Memory B cell (primary cell): ENCODE results near the gene PIN1.

ENCODE experiments used
- ATAC-seq: fragments of 150-1000 bp; cut with Tn5 transposase; 2 replicates; pipeline ENCODE4 v1.10.0; 2021; ENCODE audit warnings: low read depth, mild to moderate bottlenecking, moderate library complexity
- DNase-seq, 2 donors: peaks; one replicate each; pipeline ENCODE4 v3.0.0; 2022; ENCODE audit warnings: low spot score in 2 of 2
- H3K27ac Mint-ChIP-seq: one replicate; pipeline ENCODE4 v1.8.0; 2022; ENCODE audit warnings: mild to moderate bottlenecking, moderate library complexity, mixed read lengths
- H3K27me3 Mint-ChIP-seq: one replicate; pipeline ENCODE4 v1.8.0; 2022; ENCODE audit warnings: mixed read lengths
- H3K36me3 Mint-ChIP-seq: one replicate; pipeline ENCODE4 v1.8.0; 2022; ENCODE audit warnings: mild to moderate bottlenecking, mixed read lengths
- H3K4me1 Mint-ChIP-seq: one replicate; pipeline ENCODE4 v1.8.0; 2022; ENCODE audit warnings: mixed read lengths
- H3K4me3 Mint-ChIP-seq: one replicate; pipeline ENCODE4 v1.8.0; 2022; ENCODE audit warnings: mild to moderate bottlenecking, moderate library complexity, mixed read lengths
- H3K9me3 Mint-ChIP-seq: one replicate; pipeline ENCODE4 v1.8.0; 2022; ENCODE audit warnings: mixed read lengths

The PIN1 gene

DNA sequence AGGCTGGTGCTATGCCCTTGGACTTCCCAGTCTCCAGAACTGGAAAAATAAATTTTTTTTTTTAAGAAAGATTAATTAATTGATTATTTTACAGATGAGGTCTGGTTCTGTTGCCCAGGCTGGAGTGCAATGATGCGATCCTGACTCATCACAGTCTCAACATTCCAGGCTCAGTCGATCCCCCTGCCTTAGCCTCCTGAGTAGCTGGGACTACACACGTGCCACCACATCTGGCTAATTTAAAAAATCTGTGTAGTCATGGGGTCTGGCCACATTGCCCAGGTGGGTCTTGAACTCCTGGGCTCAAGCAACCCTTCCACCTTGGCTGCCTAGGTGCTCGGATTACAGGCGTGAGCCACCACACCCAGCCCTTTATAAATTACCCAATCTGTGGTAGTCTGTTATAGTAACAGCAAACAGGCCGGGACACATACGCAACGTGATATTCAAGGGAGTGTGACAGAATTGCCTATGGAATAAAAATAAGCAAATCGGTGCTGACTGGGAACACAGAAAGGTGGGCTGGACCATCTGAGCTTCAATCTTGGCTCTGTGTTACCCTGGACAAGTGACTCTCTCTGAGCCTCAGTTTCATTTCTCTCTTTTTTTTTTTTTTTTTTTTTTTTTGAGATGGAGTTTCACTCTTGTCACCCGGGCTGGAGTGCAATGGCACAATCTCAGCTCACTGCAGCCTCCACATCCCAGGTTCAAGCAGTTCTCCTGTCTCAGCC is 42.8 kb downstream of the PIN1 start:
- H3K4me1 Mint-ChIP-seq, result peaks cover 2% of the 10 kb centered on the region
- H3K27me3 Mint-ChIP-seq, result peaks cover 8% of the 10 kb centered on the region

DNA sequence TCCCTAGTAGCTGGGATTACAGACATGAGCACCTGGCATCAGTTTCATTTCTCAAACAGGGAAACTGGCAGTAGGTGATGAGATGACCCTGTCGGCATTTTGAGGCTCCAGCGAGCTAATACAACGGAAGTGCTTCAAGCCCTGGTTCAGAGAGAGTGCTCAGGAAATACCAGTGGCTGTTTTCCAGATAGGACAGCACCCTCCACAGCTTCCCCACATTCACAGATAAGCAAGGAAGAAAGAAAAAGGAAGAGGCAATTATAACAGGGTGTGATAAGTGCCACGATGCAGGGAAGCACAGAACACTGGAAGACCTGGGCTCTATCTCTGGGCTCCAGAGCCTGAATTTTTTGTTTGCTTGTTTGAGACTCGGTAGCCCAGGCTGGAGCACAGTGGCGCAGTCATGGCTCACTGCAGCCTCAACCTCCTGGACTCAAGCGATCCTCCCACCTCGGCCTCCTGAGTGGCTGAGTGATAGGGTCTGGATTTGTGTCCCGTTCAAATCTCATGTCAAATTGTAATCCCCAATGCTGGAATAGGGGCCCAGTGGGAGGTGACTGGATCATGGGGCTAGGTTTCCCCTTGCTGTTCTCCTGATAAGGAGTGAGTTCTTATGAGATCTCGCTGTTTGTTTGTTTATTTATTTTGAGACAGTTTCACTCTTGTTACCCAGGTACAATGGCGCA is 43.5 kb downstream of the PIN1 start:
- no peak overlapping the region for H3K27ac Mint-ChIP-seq
- DNase-seq, result no peak

More for the DNA sequence above, 42.8 kb downstream of the PIN1 start:
- Mint-ChIP-seq H3K27ac (no peak overlapping the region), H3K4me3 (peak overlapping the region; percentile 46), H3K9me3 (no peaks in the 10 kb centered on the region), H3K36me3 (no peaks in the 10 kb centered on the region)
- ATAC-seq (no peak), DNase-seq (no peak)

DNA sequence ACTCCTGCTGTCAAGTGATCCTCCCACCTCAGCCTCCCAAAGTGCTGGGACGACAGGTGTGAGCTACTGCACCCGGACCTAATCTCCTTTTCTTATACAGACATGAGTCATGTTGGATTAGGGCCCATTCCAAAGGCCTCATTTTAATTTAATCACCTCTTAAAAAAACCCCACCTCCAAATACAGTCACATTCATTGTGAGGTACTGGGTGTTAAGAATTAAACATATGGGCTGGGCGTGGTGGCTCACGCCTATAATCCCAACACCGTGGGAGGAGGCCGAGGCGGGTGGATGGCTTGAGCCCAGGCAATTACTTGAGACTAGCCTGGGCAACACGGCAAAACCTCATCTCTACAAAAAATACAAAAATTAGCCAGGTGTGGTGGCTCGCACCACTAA is 46.6 kb downstream of the PIN1 start:
- Mint-ChIP-seq H3K9me3 (no peaks in the 10 kb centered on the region), H3K4me3 (no peak overlapping the region), H3K27me3 (peaks cover 12% of the 10 kb centered on the region), H3K36me3 (no peaks in the 10 kb centered on the region), H3K4me1 (peaks cover 2% of the 10 kb centered on the region), H3K27ac (no peak overlapping the region)
- ATAC-seq (no peak), DNase-seq (no peak)

More for the DNA sequence above, 43.5 kb downstream of the PIN1 start:
- no peaks in the 10 kb centered on the region for H3K9me3 Mint-ChIP-seq
- peak overlapping the region; percentile 46 for H3K4me3 Mint-ChIP-seq
- peaks cover 11% of the 10 kb centered on the region for H3K27me3 Mint-ChIP-seq
- no peaks in the 10 kb centered on the region for H3K36me3 Mint-ChIP-seq
- peaks cover 2% of the 10 kb centered on the region for H3K4me1 Mint-ChIP-seq
- ATAC-seq, result no peak

DNA sequence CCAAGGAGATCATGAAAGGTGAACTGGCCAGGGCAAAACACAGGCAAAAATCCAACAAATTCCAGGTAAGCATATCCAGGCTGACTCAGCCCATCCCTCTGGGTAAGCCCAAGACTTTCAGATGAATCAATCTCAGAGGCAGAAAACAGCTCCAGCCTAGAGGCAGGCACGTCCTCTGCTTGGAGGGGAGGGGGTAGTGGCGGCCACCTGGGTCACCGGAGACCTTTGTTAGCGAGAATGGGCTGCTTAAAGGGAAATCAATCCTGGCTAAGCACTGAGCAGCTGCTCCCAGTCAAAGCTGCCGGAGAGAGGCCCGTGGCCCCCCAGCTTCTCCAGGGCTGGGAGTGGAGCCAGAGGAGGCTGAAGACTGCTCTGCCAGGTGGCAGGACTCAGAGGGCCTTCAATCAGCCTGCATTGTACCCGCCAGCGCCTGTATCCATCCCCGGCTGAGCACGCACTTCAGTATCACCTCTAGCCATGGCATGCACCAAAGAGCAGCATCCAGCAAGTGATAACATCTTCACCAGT is 48.2 kb downstream of the PIN1 start:
- Mint-ChIP-seq H3K36me3 (no peaks in the 10 kb centered on the region), H3K27me3 (peaks cover 20% of the 10 kb centered on the region), H3K9me3 (no peaks in the 10 kb centered on the region), H3K4me3 (no peak overlapping the region), H3K27ac (no peak overlapping the region), H3K4me1 (peaks cover 2% of the 10 kb centered on the region)
- DNase-seq (no peak), ATAC-seq (no peak)

DNA sequence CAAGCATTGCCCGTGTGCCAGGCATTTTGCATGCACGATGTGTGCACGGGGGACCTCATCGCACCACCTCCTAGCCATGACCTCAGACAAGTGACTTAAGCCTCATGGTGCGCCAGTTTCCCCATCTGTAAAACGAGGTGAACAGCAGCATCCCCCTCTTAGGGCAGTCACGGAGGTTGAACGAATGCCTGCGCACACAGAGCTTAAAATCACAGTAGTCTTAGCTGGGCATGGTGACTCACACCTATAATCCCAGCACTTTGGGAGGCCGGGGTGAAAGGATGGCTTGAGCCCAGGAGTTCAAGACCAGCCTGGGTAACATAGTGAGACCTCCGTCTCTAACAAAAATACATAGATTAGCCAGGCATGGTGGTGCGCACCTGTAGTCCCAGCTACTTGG is 48.6 kb downstream of the PIN1 start:
- no peak for ATAC-seq

DNA sequence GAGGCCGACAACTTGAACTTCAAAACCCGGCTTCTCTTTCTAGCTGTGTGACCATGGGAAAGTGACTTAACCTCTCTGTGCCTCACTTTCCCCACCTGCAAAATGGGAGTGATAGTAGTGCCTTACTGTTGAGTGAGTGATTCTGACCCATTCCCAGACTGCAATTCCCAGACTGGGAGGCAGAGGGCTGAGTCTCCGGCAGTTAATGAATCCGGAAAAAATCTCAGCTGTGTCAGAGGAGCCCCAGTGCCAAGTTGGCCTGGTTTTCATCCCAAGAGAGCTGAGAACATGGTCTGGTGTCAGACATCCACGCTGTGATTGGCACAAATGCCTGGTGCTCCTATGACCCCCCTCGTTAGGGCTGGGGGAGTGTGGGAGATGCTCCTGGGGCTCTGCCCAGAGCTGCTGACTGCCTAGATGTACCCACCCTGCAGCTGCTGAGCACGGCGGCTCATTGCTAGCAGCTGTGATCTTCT is 50.0 kb downstream of the PIN1 start:
- H3K9me3 Mint-ChIP-seq, result no peaks in the 10 kb centered on the region
- no peak for ATAC-seq
- H3K4me1 Mint-ChIP-seq, result peaks cover 3% of the 10 kb centered on the region
- no peak overlapping the region for H3K27ac Mint-ChIP-seq
- H3K4me3 Mint-ChIP-seq, result no peak overlapping the region
- no peak for DNase-seq
- peaks cover 24% of the 10 kb centered on the region for H3K27me3 Mint-ChIP-seq
- peaks cover 1% of the 10 kb centered on the region for H3K36me3 Mint-ChIP-seq

More for the DNA sequence above, 48.6 kb downstream of the PIN1 start:
- DNase-seq, result no peak
- Mint-ChIP-seq H3K27ac (no peak overlapping the region), H3K4me1 (no peaks in the 10 kb centered on the region), H3K9me3 (no peaks in the 10 kb centered on the region), H3K4me3 (no peak overlapping the region), H3K27me3 (peaks cover 21% of the 10 kb centered on the region), H3K36me3 (peaks cover 1% of the 10 kb centered on the region)

DNA sequence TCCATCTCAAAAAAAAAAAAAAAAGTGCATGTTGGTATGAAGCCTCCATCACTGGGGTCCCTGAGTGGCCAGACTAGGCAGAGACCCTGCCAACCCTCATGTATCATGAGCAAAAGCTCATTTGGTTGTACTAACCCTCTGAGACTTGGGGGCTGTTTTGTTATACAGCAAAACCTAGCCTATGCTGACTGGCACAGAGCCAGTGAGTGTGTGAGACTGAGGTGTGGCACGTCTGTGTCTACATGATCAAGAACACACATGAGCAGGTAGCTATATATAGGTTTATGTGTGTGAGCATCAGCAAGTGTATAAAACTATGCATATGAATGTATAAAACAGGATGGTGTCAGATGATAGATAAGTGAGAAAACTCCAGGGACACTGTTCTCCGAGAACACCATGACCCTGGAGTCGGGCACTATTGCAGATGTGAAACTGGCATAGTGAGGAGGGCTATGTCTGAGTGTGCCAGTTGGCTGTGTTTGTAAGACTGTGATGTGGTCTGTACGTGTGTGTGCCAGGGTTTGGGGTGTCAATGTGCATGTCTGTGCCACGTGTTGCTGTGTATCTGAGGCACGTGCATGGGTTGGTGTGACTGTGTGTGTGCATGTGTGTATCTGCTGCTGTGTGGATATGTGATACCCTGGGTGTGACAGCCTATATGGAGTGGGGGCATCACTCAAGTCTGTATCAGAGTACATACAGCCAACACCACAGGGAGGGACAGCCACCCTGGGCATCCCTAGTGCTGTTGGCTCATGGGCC is 56.7 kb downstream of the PIN1 start:
- ATAC-seq (no peak), DNase-seq (no peak)
- Mint-ChIP-seq H3K4me3 (no peak overlapping the region), H3K36me3 (peaks cover 1% of the 10 kb centered on the region), H3K27me3 (peaks cover 22% of the 10 kb centered on the region), H3K27ac (no peak overlapping the region), H3K9me3 (no peaks in the 10 kb centered on the region), H3K4me1 (peaks cover 3% of the 10 kb centered on the region)
